BLaER1 (cell line): ENCODE measurements around the gene HEPACAM2.

Experiments used
- H3K27ac ChIP-seq: shearing (Covaris generic); formaldehyde crosslinking; 2 replicates; pipeline ENCODE4 v1.8.1; 2022
- H3K27me3 ChIP-seq: shearing (Covaris generic); formaldehyde crosslinking; 2 replicates; pipeline ENCODE4 v1.8.1; 2022
- H3K36me3 ChIP-seq: shearing (Covaris generic); formaldehyde crosslinking; 2 replicates; pipeline ENCODE4 v1.8.1; 2022
- H3K4me1 ChIP-seq: shearing (Covaris generic); formaldehyde crosslinking; 2 replicates; pipeline ENCODE4 v1.8.1; 2022
- H3K4me2 ChIP-seq: shearing (Covaris generic); formaldehyde crosslinking; 2 replicates; pipeline ENCODE4 v1.8.1; 2022
- H3K4me3 ChIP-seq: shearing (Covaris generic); formaldehyde crosslinking; 2 replicates; pipeline ENCODE4 v1.8.1; 2022
- H3K9ac ChIP-seq: shearing (Covaris generic); formaldehyde crosslinking; 2 replicates; pipeline ENCODE4 v1.8.1; 2022
- H3K9me3 ChIP-seq: shearing (Covaris generic); formaldehyde crosslinking; 2 replicates; pipeline ENCODE4 v1.8.1; 2022
- H4K20me1 ChIP-seq: shearing (Covaris generic); formaldehyde crosslinking; 2 replicates; pipeline ENCODE4 v1.8.1; 2022
- Cebpa-rat ChIP-seq: shearing (Covaris generic); IDR thresholded peaks from 2 replicates; pipeline ENCODE4 v1.8.1; 2022

Gene HEPACAM2

DNA sequence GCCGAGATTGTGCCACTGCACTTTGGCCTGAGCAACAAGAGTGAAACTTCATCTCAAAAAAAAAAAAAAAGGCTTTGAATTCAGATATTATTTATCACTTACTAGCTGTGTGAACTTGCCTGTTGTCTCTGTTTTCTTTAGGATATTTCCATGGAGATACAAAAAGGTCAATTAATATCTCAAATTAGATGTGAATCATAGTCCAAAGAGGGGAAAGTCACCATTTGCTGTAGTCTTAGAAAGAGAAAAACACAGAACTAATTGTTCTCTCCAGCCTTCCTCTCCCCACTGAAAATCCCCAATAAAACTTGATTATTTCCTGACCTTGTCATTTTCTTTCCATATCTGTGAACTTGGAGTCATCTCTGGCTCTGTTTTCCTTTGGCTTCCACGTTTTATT, 21.2 kb downstream of the HEPACAM2 start:
- Histone ChIP-seq H3K36me3 (no peaks in the 10 kb centered on the region), H3K4me2 (no peak overlapping the region), H3K9me3 (no peaks in the 10 kb centered on the region), H3K4me3 (no peak overlapping the region), H3K9ac (no peak overlapping the region), H4K20me1 (no peaks in the 10 kb centered on the region), H3K27me3 (no peaks in the 10 kb centered on the region), H3K4me1 (no peaks in the 10 kb centered on the region), H3K27ac (no peak overlapping the region)
- TF ChIP-seq Cebpa-rat = no peak

GRCh38 chr7:93203496-93203895, 22.8 kb downstream of the HEPACAM2 start:
- no peak for TF ChIP-seq Cebpa-rat
- Histone ChIP-seq H4K20me1 (no peaks in the 10 kb centered on the region), H3K9ac (no peak overlapping the region), H3K9me3 (no peaks in the 10 kb centered on the region), H3K4me2 (no peak overlapping the region), H3K27ac (no peak overlapping the region), H3K27me3 (no peaks in the 10 kb centered on the region), H3K4me1 (no peaks in the 10 kb centered on the region), H3K36me3 (no peaks in the 10 kb centered on the region), H3K4me3 (no peak overlapping the region)

- H3K9me3 ChIP-seq = no peaks in the 10 kb centered on the region
- no peak overlapping the region for H3K4me2 ChIP-seq
- no peak overlapping the region for H3K4me3 ChIP-seq
- H3K27me3 ChIP-seq = no peaks in the 10 kb centered on the region
- H4K20me1 ChIP-seq = no peaks in the 10 kb centered on the region
- no peak overlapping the region for H3K27ac ChIP-seq
- TF ChIP-seq Cebpa-rat = no peak
- H3K4me1 ChIP-seq = no peaks in the 10 kb centered on the region
- no peak overlapping the region for H3K9ac ChIP-seq
- H3K36me3 ChIP-seq = no peaks in the 10 kb centered on the region
Measured at GRCh38 chr7:93202594-93203250, 23.5 kb downstream of the HEPACAM2 start.

DNA sequence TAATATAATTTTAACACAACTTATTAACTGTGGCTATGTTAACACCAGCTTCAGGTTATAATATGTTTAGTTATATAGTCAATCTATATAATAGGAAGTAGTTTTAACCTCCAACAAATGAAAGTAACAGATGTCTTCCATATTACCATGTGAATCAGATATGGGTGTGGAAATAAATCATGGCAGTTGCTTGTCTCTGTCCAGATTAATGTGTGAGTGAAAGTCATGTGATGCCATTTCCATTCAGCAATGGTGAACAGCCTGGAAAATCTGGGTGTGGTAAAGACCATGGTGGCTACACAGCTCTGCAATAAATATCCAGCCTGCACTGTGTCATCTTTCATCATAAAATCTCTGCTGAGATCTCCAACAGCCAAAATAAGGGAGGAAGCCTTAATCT, 27.8 kb downstream of the HEPACAM2 start:
- Histone ChIP-seq H3K36me3 (no peaks in the 10 kb centered on the region), H4K20me1 (no peaks in the 10 kb centered on the region), H3K27ac (no peak overlapping the region), H3K4me3 (no peak overlapping the region), H3K9ac (no peak overlapping the region), H3K4me1 (peaks cover 6% of the 10 kb centered on the region; the same call in 1 of the 2 replicates), H3K9me3 (no peaks in the 10 kb centered on the region), H3K27me3 (no peaks in the 10 kb centered on the region), H3K4me2 (no peak overlapping the region)
- TF ChIP-seq Cebpa-rat = no peak

DNA sequence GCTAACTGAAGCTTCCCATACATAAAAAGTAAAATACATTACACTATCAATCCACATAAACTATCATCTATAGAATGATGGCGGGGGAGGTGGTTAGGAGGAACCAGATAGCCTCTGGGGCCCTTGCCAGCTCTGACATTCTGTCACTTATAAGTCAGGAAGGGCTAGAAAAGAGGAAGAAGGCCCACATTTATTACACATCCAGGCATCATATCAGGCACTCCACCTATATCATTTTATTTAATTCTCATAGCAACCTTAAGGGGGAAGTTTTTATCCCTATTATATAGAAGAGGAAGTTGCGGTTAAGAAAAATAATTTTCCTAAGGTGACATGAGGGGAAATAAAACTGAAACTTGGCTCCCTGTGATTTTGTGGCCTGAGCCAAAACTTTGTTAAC, 29.9 kb downstream of the HEPACAM2 start:
- no peaks in the 10 kb centered on the region for H3K36me3 ChIP-seq
- H3K4me2 ChIP-seq = no peak overlapping the region

GRCh38 chr7:93194386-93194785, 31.9 kb downstream of the HEPACAM2 start:
- Histone ChIP-seq H3K9me3 (no peaks in the 10 kb centered on the region), H3K27ac (no peak overlapping the region), H3K4me3 (no peak overlapping the region), H3K36me3 (no peaks in the 10 kb centered on the region), H3K4me2 (no peak overlapping the region), H3K27me3 (no peaks in the 10 kb centered on the region), H3K4me1 (peaks cover 6% of the 10 kb centered on the region; the same call in 1 of the 2 replicates), H4K20me1 (no peaks in the 10 kb centered on the region), H3K9ac (no peak overlapping the region)
- no peak for TF ChIP-seq Cebpa-rat

More for the DNA sequence above, 29.9 kb downstream of the HEPACAM2 start:
- no peak overlapping the region for H3K4me3 ChIP-seq
- no peak for TF ChIP-seq Cebpa-rat
- no peak overlapping the region for H3K9ac ChIP-seq
- no peaks in the 10 kb centered on the region for H3K9me3 ChIP-seq
- H4K20me1 ChIP-seq = no peaks in the 10 kb centered on the region
- no peak overlapping the region for H3K27ac ChIP-seq
- no peaks in the 10 kb centered on the region for H3K27me3 ChIP-seq
- peaks cover 6% of the 10 kb centered on the region; the same call in 1 of the 2 replicates for H3K4me1 ChIP-seq

GRCh38 chr7:93188870-93189634, 37.2 kb downstream of the HEPACAM2 start:
- H3K9me3 ChIP-seq = no peaks in the 10 kb centered on the region
- no peak overlapping the region for H3K4me3 ChIP-seq
- no peak overlapping the region for H3K9ac ChIP-seq
- H3K4me1 ChIP-seq = no peaks in the 10 kb centered on the region
- H3K27me3 ChIP-seq = no peaks in the 10 kb centered on the region
- no peak overlapping the region for H3K27ac ChIP-seq
- no peaks in the 10 kb centered on the region for H3K36me3 ChIP-seq
- no peaks in the 10 kb centered on the region for H4K20me1 ChIP-seq
- no peak for TF ChIP-seq Cebpa-rat
- H3K4me2 ChIP-seq = no peak overlapping the region

- Histone ChIP-seq H3K27ac (no peak overlapping the region), H3K27me3 (no peaks in the 10 kb centered on the region), H3K4me3 (no peak overlapping the region), H3K9me3 (no peaks in the 10 kb centered on the region), H3K9ac (no peak overlapping the region), H3K4me1 (no peaks in the 10 kb centered on the region), H3K4me2 (no peak overlapping the region), H4K20me1 (no peaks in the 10 kb centered on the region), H3K36me3 (no peaks in the 10 kb centered on the region)
- no peak for TF ChIP-seq Cebpa-rat
Measured at GRCh38 chr7:93185303-93186027, 40.8 kb downstream of the HEPACAM2 start.

DNA sequence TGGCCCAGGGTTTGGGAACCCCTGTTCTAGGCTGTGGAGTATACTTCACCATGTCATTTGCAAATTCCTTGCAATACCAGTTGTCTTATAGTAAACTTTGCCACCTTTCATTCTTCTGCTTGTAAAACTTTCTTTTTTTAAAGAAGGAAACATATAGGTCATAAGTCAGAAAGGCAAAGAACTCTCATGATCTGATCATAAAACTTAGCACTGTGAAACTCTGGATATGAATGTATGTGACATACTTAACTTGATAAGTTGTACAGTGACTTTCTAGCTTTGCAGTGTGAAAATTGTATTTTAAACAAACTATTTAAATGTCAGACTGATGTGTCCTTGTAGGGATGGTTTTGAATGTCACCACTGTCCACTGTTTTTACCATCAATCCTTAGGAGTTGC, 47.1 kb downstream of the HEPACAM2 start:
- Histone ChIP-seq H3K36me3 (no peaks in the 10 kb centered on the region), H3K4me1 (no peaks in the 10 kb centered on the region), H3K4me2 (no peak overlapping the region), H3K4me3 (no peak overlapping the region), H3K27ac (no peak overlapping the region), H4K20me1 (no peaks in the 10 kb centered on the region), H3K9ac (no peak overlapping the region), H3K9me3 (no peaks in the 10 kb centered on the region), H3K27me3 (no peaks in the 10 kb centered on the region)
- no peak for TF ChIP-seq Cebpa-rat

DNA sequence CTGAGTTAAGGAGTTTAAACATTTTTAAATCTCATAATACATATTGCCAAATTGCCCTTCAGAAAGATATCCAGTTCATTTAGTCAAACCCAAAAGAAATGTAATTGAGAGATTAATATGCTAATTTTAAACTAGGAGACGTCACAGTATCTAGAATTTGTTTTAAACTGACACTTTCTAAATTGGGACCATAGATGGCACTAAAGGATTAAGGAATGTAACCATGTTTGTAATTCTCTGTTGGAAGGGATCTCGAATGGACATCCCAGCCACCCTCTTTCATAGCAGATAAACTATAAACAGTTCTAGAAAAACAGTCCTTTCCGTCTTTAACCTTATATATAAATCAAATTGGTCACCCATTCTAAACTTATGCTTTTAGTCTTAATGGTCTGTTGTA, 48.1 kb downstream of the HEPACAM2 start:
- Histone ChIP-seq H3K4me3 (no peak overlapping the region), H3K36me3 (no peaks in the 10 kb centered on the region), H3K27ac (no peak overlapping the region), H3K9me3 (no peaks in the 10 kb centered on the region), H3K4me2 (no peak overlapping the region), H3K4me1 (no peaks in the 10 kb centered on the region), H3K27me3 (no peaks in the 10 kb centered on the region), H3K9ac (no peak overlapping the region), H4K20me1 (no peaks in the 10 kb centered on the region)
- TF ChIP-seq Cebpa-rat = no peak
